K562 (cell line): ENCODE results near the gene UFC1. TPM values are rescaled to one million over a fixed set of nuclear protein-coding genes. Genes with fewer than 3 reads are reported as not detected.

ENCODE experiments used
- EP300 ChIP-seq: IDR thresholded peaks from 2 replicates; pipeline ENCODE4 v1.6.1; 2012; ENCODE audit warnings: low read length, improper control_type of control experiment
- HIVEP1 ChIP-seq: fragments of 250-450 bp; sonication (Bioruptor Pico); IDR thresholded peaks from 2 replicates; pipeline ENCODE4 v1.4.0; 2020; ENCODE audit warnings: mild to moderate bottlenecking
- HLTF ChIP-seq: fragments of 450-650 bp; IDR thresholded peaks from 2 replicates; pipeline ENCODE4 v1.6.1; 2016
- HOXB6 ChIP-seq: fragments of 250-450 bp; sonication (Bioruptor Pico); IDR thresholded peaks from 2 replicates; pipeline ENCODE4 v1.5.1; 2022; ENCODE audit warnings: mild to moderate bottlenecking, borderline replicate concordance
- IFI16 ChIP-seq: fragments of 250-450 bp; sonication (Bioruptor Pico); IDR thresholded peaks from 2 replicates; pipeline ENCODE4 v2.1.2; 2022; ENCODE audit warnings: mild to moderate bottlenecking, inconsistent platforms
- NR4A1 ChIP-seq, 2 experiments: fragments of 250-450 bp in 1 of 2; fragments of 450-650 bp in 1 of 2; sonication (Bioruptor Pico) in 1 of 2; IDR thresholded peaks; 2 replicates each; pipeline versions ENCODE4 v1.4.0 to v1.6.1; 2016 to 2020; ENCODE audit warnings: mild to moderate bottlenecking in 2 of 2, missing compliant biosample characterization in 1 of 2, missing genetic modification characterization in 1 of 2, moderate library complexity in 1 of 2
- RBFOX2 ChIP-seq: fragments of 200-400 bp; formaldehyde crosslinking; IDR thresholded peaks from 2 replicates; pipeline ENCODE4 v1.6.1; 2017; ENCODE audit warnings: low read depth, mild to moderate bottlenecking, low read length, moderate library complexity
- RBM22 ChIP-seq: fragments of 200-400 bp; formaldehyde crosslinking; IDR thresholded peaks from 2 replicates; pipeline ENCODE4 v1.6.1; 2018; ENCODE audit warnings: low read length, low read depth; ENCODE audit not compliant: poor library complexity, severe bottlenecking
- RBM34 ChIP-seq: fragments of 200-400 bp; formaldehyde crosslinking; IDR thresholded peaks from 2 replicates; pipeline ENCODE4 v1.6.1; 2018; ENCODE audit warnings: low read length, borderline replicate concordance; ENCODE audit not compliant: insufficient read depth
- TBP ChIP-seq: optimal IDR thresholded peaks from 2 replicates; pipeline ENCODE3; 2011; ENCODE audit warnings: low read depth, low read length, improper control_type of control experiment
- ZNF175 ChIP-seq: fragments of 200-800 bp; sonication (Bioruptor generic); IDR thresholded peaks from 2 replicates; pipeline ENCODE4 v1.6.1; 2016; ENCODE audit warnings: low read depth, mild to moderate bottlenecking, missing genetic modification characterization, missing compliant biosample characterization
- ZNF408 ChIP-seq: fragments of 250-450 bp; sonication (Bioruptor Pico); IDR thresholded peaks from 2 replicates; pipeline ENCODE4 v1.4.0; 2020; ENCODE audit warnings: low read depth, mild to moderate bottlenecking, moderate library complexity
- polyA plus RNA-seq, 8 experiments: library from polyadenylated mRNA; depleted of rRNA in 4 of 8; stranded (reverse) in 5 of 8; unstranded in 3 of 8; fragments of >200 nt; fragmentation: Nextera tagmentation in 2 of 8; fragmentation: Illumina TruSeq in 1 of 8; extraction: Ambion mirVana in 2 of 8; extraction: Trizol in 1 of 8; gene quantifications; 2 replicates each; pipeline versions ENCODE4 v1.2.1 to v1.2.3, GENCODE V29; 2011 to 2014; ENCODE audit warnings: inconsistent platforms in 1 of 8, missing spikeins in 1 of 8
- total RNA-seq, 7 experiments: library from RNA; depleted of rRNA in 6 of 7; stranded (reverse); fragments of >200 nt in 6 of 7; fragmentation: Illumina TruSeq in 2 of 7; extraction: Trizol in 2 of 7; gene quantifications; 2 replicates each; pipeline versions ENCODE4 v1.2.1 to v1.2.3, GENCODE V29; 2011 to 2021; ENCODE audit warnings: low replicate concordance in 1 of 7
- TF ChIP-seq, protein P1 (sequence below): fragments of 450-650 bp; formaldehyde crosslinking; IDR thresholded peaks from 2 replicates; pipeline ENCODE4 v1.4.0; 2020; ENCODE audit warnings: mild to moderate bottlenecking, moderate library complexity
- TF ChIP-seq, protein P2 (sequence below): sonication (generic); IDR thresholded peaks from 2 replicates; pipeline ENCODE4 v1.6.1; 2016
- TF ChIP-seq, protein P3 (sequence below): fragments of 450-650 bp; IDR thresholded peaks from 2 replicates; pipeline ENCODE4 v1.6.1; 2016; ENCODE audit warnings: missing biosample characterization, missing genetic modification characterization
- TF ChIP-seq, protein P4 (sequence below), 2 experiments: fragments of 450-650 bp in 1 of 2; IDR thresholded peaks; 2 replicates each; pipeline ENCODE4 v1.6.1; 2011 to 2017; ENCODE audit warnings: low read depth in 2 of 2, antibody characterized with exemption in 1 of 2, borderline replicate concordance in 1 of 2, low read length in 1 of 2, mild to moderate bottlenecking in 1 of 2, mixed read lengths in 1 of 2; ENCODE audit not compliant: control insufficient read depth in 1 of 2
- TF ChIP-seq, protein P5 (sequence below): fragments of 450-650 bp; IDR thresholded peaks from 2 replicates; pipeline ENCODE4 v1.6.1; 2016; ENCODE audit warnings: low read depth, mild to moderate bottlenecking, moderate library complexity

The UFC1 gene
- total and polyA plus RNA-seq, 9 of the 15 experiments (the other 6 are each of a cell fraction or from before 2014, with no cell fraction given): 92.8 to 220 (median 161) TPM

DNA sequence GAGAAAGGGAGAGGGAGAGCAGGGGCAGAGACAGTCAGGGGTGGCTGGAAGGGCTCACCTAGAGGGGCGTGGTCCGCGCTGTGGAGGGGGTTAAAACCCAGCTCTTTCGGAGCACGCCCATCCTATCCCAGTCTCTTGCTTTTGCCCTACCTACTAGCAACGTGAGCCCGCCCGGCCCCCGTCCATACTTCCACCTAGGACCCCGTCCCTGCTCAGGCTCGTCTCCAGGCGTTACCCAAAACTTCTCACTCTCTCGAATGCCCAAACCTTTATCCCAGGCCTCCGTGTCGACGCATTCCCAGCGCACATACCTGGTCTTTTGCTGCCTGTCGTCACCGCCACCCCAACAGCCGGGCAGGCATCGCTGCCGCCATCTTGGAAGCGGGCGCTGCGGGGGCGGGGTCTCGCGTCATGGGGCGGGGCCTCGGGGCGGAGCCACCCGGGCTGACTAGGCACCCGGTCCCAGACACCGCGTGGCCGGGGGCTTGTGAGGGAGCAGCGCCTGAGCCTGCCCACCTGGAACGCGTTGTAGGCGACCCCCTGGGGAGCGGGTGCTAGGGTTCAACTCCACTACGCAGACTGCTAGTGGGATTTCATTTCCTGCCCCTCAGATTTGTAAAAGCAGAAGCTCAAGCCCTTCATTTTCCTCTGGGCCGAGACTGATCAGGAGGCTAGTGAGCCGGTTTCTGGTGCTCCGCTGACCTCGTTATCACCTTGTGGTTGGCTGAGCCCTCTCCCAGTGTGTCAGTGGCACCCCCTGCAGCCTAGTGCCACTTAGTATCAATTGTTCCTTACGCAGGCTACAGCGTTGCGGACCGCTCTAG lies 23.5 kb downstream of the UFC1 start, which contains the start of gene B4GALT3 (continued):
- TF ChIP-seq RBFOX2 (peak; percentile 95), RBM34 (no peak), HIVEP1 (0 out of 2 replicates have a peak, but pooled peaks have one; percentile 10), ZNF408 (no peak), EP300 (peak; percentile 61), TBP (peak; percentile 85), ZNF175 (CRISPR knock-in tag) (peak; percentile 47; the same call in 1 of the 2 replicates), IFI16 (no peak), RBM22 (no peak), HOXB6 (CRISPR knock-in tag) (peak; percentile 61; the same call in 1 of the 2 replicates), HLTF (no peak; the same call in 1 of the 2 replicates), NR4A1 (CRISPR knock-in tag; IDR thresholded peaks at IDR 0.05) (no peak), NR4A1 (tag; IDR thresholded peaks at IDR 0.05) (no peak)
- TF ChIP-seq, protein P1, sequence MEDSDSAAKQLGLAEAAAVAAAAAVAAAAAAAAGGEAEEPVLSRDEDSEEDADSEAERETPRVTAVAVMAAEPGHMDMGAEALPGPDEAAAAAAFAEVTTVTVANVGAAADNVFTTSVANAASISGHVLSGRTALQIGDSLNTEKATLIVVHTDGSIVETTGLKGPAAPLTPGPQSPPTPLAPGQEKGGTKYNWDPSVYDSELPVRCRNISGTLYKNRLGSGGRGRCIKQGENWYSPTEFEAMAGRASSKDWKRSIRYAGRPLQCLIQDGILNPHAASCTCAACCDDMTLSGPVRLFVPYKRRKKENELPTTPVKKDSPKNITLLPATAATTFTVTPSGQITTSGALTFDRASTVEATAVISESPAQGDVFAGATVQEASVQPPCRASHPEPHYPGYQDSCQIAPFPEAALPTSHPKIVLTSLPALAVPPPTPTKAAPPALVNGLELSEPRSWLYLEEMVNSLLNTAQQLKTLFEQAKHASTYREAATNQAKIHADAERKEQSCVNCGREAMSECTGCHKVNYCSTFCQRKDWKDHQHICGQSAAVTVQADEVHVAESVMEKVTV (CRISPR knock-in tag): peak; percentile 69
- TF ChIP-seq, protein P2, sequence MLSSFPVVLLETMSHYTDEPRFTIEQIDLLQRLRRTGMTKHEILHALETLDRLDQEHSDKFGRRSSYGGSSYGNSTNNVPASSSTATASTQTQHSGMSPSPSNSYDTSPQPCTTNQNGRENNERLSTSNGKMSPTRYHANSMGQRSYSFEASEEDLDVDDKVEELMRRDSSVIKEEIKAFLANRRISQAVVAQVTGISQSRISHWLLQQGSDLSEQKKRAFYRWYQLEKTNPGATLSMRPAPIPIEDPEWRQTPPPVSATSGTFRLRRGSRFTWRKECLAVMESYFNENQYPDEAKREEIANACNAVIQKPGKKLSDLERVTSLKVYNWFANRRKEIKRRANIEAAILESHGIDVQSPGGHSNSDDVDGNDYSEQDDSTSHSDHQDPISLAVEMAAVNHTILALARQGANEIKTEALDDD: peak; percentile 90
- TF ChIP-seq, protein P3, sequence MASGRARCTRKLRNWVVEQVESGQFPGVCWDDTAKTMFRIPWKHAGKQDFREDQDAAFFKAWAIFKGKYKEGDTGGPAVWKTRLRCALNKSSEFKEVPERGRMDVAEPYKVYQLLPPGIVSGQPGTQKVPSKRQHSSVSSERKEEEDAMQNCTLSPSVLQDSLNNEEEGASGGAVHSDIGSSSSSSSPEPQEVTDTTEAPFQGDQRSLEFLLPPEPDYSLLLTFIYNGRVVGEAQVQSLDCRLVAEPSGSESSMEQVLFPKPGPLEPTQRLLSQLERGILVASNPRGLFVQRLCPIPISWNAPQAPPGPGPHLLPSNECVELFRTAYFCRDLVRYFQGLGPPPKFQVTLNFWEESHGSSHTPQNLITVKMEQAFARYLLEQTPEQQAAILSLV (tag): no peak
- TF ChIP-seq, protein P4, sequence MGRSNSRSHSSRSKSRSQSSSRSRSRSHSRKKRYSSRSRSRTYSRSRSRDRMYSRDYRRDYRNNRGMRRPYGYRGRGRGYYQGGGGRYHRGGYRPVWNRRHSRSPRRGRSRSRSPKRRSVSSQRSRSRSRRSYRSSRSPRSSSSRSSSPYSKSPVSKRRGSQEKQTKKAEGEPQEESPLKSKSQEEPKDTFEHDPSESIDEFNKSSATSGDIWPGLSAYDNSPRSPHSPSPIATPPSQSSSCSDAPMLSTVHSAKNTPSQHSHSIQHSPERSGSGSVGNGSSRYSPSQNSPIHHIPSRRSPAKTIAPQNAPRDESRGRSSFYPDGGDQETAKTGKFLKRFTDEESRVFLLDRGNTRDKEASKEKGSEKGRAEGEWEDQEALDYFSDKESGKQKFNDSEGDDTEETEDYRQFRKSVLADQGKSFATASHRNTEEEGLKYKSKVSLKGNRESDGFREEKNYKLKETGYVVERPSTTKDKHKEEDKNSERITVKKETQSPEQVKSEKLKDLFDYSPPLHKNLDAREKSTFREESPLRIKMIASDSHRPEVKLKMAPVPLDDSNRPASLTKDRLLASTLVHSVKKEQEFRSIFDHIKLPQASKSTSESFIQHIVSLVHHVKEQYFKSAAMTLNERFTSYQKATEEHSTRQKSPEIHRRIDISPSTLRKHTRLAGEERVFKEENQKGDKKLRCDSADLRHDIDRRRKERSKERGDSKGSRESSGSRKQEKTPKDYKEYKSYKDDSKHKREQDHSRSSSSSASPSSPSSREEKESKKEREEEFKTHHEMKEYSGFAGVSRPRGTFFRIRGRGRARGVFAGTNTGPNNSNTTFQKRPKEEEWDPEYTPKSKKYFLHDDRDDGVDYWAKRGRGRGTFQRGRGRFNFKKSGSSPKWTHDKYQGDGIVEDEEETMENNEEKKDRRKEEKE (IDR thresholded peaks at IDR 0.05; ENCODE audit: borderline replicate concordance in 1 of 2, control insufficient read depth in 1 of 2, low read depth in 2 of 2, low read length in 1 of 2): no peak
- TF ChIP-seq, protein P5, sequence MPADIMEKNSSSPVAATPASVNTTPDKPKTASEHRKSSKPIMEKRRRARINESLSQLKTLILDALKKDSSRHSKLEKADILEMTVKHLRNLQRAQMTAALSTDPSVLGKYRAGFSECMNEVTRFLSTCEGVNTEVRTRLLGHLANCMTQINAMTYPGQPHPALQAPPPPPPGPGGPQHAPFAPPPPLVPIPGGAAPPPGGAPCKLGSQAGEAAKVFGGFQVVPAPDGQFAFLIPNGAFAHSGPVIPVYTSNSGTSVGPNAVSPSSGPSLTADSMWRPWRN: no peak
